A549 (cell line): ENCODE measurements around the gene RCCD1.

ENCODE experiments used
- POLR2A ChIP-seq: IDR thresholded peaks from 2 replicates; pipeline ENCODE4 v1.6.1; 2012; ENCODE audit warnings: mild to moderate bottlenecking, low read length
- TF ChIP-seq, protein P1 (sequence below): fragments of >200 bp; sonication (Bioruptor Twin); formaldehyde crosslinking; IDR thresholded peaks from 3 replicates; pipeline ENCODE4 v1.5.1; 2016

- TF ChIP-seq, protein P1, sequence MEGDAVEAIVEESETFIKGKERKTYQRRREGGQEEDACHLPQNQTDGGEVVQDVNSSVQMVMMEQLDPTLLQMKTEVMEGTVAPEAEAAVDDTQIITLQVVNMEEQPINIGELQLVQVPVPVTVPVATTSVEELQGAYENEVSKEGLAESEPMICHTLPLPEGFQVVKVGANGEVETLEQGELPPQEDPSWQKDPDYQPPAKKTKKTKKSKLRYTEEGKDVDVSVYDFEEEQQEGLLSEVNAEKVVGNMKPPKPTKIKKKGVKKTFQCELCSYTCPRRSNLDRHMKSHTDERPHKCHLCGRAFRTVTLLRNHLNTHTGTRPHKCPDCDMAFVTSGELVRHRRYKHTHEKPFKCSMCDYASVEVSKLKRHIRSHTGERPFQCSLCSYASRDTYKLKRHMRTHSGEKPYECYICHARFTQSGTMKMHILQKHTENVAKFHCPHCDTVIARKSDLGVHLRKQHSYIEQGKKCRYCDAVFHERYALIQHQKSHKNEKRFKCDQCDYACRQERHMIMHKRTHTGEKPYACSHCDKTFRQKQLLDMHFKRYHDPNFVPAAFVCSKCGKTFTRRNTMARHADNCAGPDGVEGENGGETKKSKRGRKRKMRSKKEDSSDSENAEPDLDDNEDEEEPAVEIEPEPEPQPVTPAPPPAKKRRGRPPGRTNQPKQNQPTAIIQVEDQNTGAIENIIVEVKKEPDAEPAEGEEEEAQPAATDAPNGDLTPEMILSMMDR = no peak
- TF ChIP-seq POLR2A = no peak
These were observed 14.9 kb upstream of the RCCD1 start for GRCh38 chr15:90939756-90940155.
